IgD-negative memory B cell (primary cell): ENCODE data around the gene ADAMTS9. TPM values are rescaled to one million over a fixed set of nuclear protein-coding genes. Genes with fewer than 3 reads are reported as not detected.

Experiments
- H3K27ac Mint-ChIP-seq, 3 donors: one replicate each; pipeline ENCODE4 v1.8.0; 2020 to 2022; ENCODE audit warnings: mild to moderate bottlenecking in 3 of 3, mixed read lengths in 3 of 3, moderate library complexity in 1 of 3
- H3K27me3 Mint-ChIP-seq: one replicate; pipeline ENCODE4 v1.8.0; 2021; ENCODE audit warnings: mixed read lengths
- H3K36me3 Mint-ChIP-seq: one replicate; pipeline ENCODE4 v1.8.0; 2020; ENCODE audit warnings: mild to moderate bottlenecking, mixed read lengths
- H3K4me1 Mint-ChIP-seq, 3 donors: one replicate each; pipeline ENCODE4 v1.8.0; 2020 to 2022; ENCODE audit warnings: mixed read lengths in 3 of 3, mild to moderate bottlenecking in 1 of 3
- H3K4me3 Mint-ChIP-seq, 4 donors: one replicate each; pipeline ENCODE4 v1.8.0; 2020 to 2022; ENCODE audit warnings: mild to moderate bottlenecking in 4 of 4, mixed read lengths in 4 of 4, moderate library complexity in 3 of 4
- H3K9me3 Mint-ChIP-seq, 3 donors: one replicate each; pipeline ENCODE4 v1.8.0; 2020 to 2021; ENCODE audit warnings: mixed read lengths in 3 of 3, mild to moderate bottlenecking in 1 of 3
- polyA plus RNA-seq: library from polyadenylated mRNA; unstranded; fragments of 300-500 nt; fragmentation: Illumina TruSeq; gene quantifications from one replicate; pipeline ENCODE4 v1.2.3, GENCODE V29; 2021

The ADAMTS9 gene
- polyA plus RNA-seq, 1 donor from 2014 or later, result not detected

DNA sequence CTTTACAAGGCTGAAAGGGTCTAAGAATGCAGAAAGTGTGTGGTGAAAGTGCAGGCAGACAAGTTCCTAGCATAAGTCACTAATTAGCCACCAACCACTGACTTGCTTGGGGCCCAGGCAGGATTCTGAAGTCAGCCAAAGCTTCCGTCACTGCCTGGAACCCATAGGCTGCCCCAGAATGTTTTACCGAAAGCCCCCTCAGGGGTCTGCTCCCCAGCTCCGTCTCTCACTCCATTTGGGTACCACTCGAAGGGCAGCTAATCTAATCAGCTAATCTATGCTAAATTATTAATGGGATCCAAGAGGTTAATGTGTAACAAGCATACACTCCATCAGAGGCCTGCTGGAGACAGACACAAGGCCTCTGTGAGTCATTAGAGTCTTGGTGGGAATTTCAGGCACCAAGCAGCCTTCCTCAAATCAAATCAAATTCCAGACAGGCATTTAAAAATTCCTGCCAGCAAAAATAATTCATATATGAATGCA is 13.2 kb downstream of the ADAMTS9 start:
- Mint-ChIP-seq H3K27ac (no peak overlapping the region), H3K4me1 (no peaks in the 10 kb centered on the region), H3K36me3 (no peaks in the 10 kb centered on the region), H3K4me3 (no peak overlapping the region), H3K9me3 (peaks cover 0 to 4% (median 4%) of the 10 kb centered on the region in 3 donors), H3K27me3 (no peaks in the 10 kb centered on the region)

DNA sequence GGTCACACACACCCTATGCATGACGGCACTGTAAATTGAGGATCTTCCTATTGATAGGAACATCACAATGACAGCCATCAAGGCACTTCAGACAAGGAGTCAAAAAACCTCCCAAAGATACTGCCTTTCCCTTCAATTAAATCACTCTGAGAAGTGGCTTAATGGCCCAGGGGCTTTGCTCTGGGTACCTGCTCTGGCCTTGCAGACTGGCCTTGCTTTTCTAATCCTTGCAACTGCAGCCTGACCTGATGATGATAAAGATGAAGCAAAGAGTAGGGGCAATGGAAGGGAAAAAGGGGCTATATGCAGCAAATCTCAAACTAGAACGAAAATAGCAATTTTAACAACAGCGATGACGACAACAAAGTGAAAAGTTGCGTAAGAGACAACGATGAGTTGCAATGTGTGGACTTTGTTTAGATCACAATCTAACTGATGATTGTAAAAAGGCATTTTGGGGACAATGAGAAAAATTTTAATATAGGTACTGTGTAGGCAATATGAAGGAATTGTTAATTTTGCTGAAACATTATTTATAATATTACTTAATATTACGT is 14.6 kb downstream of the ADAMTS9 start:
- H3K27ac Mint-ChIP-seq, result no peak overlapping the region
- H3K36me3 Mint-ChIP-seq, result no peaks in the 10 kb centered on the region
- H3K4me1 Mint-ChIP-seq, result no peaks in the 10 kb centered on the region
- H3K27me3 Mint-ChIP-seq, result no peaks in the 10 kb centered on the region
- no peak overlapping the region for H3K4me3 Mint-ChIP-seq
- peaks cover 0 to 4% (median 4%) of the 10 kb centered on the region in 3 donors for H3K9me3 Mint-ChIP-seq

DNA sequence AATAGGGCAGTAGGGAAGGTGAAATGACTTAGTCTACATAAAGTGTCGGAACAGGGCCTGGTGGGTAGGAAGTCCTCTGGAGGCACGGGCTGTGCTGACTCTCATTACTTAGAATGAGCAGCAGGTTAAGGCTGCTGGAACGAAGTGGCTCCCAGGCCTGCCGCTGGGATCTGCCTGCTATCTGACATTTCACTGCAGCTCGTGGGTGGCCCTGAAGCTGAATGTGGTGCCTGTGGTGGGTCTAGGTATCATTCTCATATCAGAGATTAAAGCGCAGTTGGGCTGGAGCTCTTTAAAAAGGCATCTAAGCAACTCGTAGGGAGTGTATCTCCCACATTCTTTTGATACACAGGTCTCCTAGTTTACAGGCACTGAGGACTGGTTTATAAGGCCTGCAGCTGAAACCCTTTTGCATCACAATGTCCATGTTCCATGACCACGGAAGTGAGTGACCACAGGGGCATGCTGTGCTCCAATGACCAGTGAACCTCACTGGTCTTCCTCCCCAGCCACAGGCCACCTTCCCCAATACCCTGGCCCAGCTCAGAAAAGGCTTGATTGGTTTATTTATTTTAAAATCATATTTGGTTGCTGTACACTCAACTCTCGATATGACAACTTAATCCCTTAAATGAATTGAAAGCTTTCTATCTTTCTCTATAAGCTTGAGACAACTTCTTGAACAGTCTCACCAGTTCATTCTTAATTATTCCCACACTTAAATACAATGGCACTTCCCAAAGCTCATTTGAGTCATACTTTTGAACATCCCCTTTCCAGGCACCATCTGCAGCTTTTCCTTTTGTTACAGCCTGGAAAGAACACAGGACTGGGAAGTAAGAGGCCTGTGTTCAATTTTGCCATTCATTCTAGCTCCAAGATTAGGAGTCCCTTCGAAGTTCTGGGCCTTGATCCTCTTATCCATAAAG is 19.0 kb downstream of the ADAMTS9 start:
- Mint-ChIP-seq H3K27me3 (no peaks in the 10 kb centered on the region), H3K27ac (no peak overlapping the region), H3K4me3 (no peak overlapping the region), H3K4me1 (no peaks in the 10 kb centered on the region), H3K36me3 (no peaks in the 10 kb centered on the region), H3K9me3 (peaks cover 0 to 4% (median 1%) of the 10 kb centered on the region in 3 donors)

DNA sequence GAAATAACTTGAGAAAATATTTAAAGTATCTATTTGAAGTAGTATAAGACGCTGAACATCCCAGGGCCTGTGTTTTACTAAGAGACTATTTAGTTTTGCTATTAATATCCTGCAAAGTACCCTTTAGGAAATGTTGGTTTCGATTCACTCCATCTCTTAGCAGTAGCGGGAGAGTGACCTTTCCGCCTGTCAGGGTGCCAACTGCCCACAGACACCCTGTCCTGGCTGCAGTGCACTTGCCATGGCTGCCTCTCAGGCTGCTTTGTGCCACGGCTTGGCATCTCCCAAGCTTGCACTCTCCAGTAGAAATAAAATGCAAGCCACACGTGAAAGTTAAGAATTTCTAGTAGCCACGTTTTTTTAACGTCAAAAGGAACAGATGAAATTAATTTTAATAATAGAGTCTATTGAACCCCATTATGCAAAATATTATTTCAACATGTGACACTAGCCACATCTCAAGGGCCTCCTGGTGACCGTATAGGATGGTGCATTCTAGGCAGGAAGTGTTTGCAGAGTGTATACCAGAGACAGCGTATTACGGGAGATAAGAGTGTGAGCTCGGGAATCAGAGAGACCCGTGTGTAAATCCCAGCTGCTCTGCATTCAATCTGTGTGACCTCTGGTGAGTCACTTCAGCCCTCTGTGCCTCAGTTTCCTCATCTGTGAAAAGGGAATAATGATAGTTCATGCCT is 19.8 kb downstream of the ADAMTS9 start:
- H3K36me3 Mint-ChIP-seq, result no peaks in the 10 kb centered on the region
- no peaks in the 10 kb centered on the region for H3K4me1 Mint-ChIP-seq
- no peak overlapping the region for H3K4me3 Mint-ChIP-seq
- H3K27me3 Mint-ChIP-seq, result no peaks in the 10 kb centered on the region
- H3K27ac Mint-ChIP-seq, result no peak overlapping the region
- peaks cover 0 to 4% (median 2%) of the 10 kb centered on the region in 3 donors for H3K9me3 Mint-ChIP-seq

DNA sequence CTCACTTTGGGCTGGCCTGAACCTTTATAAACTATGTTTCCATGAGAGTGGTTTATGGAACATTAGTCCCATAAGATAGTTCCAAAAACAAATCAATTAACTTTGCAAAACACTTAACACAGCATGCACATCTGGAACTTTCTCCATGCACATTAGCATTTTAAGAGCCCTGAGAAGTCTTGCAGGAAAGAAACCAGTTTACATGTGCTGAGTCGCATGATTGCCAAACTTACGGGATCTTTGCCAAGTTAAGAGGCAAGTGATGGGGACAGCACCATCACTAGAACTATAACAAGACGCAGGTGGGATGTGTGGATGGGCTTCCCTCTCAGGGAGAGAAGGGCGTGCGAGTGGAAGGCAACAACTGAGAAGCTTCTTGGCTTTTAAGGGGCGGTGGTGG is 20.7 kb downstream of the ADAMTS9 start:
- no peak overlapping the region for H3K4me3 Mint-ChIP-seq
- no peaks in the 10 kb centered on the region for H3K4me1 Mint-ChIP-seq
- H3K27ac Mint-ChIP-seq, result no peak overlapping the region
- no peaks in the 10 kb centered on the region for H3K27me3 Mint-ChIP-seq
- H3K36me3 Mint-ChIP-seq, result no peaks in the 10 kb centered on the region
- H3K9me3 Mint-ChIP-seq, result peaks cover 2 to 7% (median 2%) of the 10 kb centered on the region in 3 donors

DNA sequence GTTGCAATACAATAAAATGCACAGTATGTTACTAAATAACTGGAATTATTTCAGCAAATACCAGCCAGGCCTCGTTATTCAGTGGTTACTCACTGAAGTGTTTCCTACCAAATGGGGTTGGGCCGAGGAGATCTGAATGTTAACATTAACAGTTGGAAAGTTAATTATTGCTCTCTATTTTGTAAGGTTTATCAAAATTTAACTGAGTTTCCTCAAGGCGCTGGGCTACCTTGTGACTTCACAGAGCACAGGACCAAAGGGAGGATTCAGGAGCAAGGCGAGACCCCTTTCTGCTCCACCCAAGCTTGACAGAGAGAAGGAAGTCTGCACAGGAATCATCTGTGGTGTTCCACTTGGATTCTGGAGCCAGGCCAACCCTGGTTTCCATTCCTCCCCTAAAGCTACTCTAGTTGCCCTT is 21.6 kb downstream of the ADAMTS9 start:
- no peaks in the 10 kb centered on the region for H3K36me3 Mint-ChIP-seq
- no peak overlapping the region for H3K4me3 Mint-ChIP-seq
- H3K27me3 Mint-ChIP-seq, result no peaks in the 10 kb centered on the region
- H3K9me3 Mint-ChIP-seq, result peaks cover 2 to 15% (median 5%) of the 10 kb centered on the region in 3 donors
- no peaks in the 10 kb centered on the region for H3K4me1 Mint-ChIP-seq
- no peak overlapping the region for H3K27ac Mint-ChIP-seq

DNA sequence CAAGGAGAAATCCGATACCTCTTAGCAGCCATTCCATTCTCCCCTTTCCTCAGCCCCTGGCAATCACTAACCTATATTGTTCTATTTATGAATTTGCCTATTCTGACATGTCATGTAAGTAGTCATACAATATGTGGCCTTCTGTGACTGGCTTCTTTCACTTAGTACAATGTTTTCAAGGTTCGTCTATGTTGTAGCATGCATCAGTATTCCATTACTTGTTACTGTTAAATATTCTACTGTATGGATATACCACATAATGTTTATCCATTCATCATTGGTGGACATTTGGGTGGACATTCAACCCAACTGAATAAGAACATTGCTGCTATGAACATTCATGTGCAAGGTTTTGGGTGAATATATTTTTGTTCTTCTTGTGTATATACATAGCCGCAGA is 23.4 kb downstream of the ADAMTS9 start:
- Mint-ChIP-seq H3K36me3 (no peaks in the 10 kb centered on the region), H3K4me1 (no peaks in the 10 kb centered on the region), H3K27ac (no peak overlapping the region), H3K9me3 (peaks cover 2 to 19% (median 4%) of the 10 kb centered on the region in 3 donors), H3K4me3 (no peak overlapping the region), H3K27me3 (no peaks in the 10 kb centered on the region)

DNA sequence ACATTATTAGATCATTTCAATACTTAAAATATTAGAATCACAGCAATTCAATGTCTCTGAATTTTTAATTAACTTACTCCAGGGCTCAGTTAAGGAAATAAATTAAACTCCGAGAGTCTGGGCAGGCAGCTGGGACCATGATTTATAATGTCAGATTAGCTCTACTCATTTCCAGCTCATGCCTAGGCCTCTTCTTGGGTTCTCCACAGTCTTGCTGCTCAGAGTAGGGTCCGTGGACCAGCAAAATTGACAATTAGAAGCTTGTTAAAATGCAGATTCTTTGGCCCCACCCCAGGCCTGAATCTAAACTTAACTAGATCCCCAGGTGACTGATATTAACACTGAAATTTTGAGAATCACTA is 28.2 kb downstream of the ADAMTS9 start:
- H3K27me3 Mint-ChIP-seq, result no peaks in the 10 kb centered on the region
- no peaks in the 10 kb centered on the region for H3K4me1 Mint-ChIP-seq
- no peak overlapping the region for H3K4me3 Mint-ChIP-seq
- H3K27ac Mint-ChIP-seq, result no peak overlapping the region
- H3K9me3 Mint-ChIP-seq, result peaks cover 4 to 19% (median 7%) of the 10 kb centered on the region in 3 donors
- no peaks in the 10 kb centered on the region for H3K36me3 Mint-ChIP-seq

DNA sequence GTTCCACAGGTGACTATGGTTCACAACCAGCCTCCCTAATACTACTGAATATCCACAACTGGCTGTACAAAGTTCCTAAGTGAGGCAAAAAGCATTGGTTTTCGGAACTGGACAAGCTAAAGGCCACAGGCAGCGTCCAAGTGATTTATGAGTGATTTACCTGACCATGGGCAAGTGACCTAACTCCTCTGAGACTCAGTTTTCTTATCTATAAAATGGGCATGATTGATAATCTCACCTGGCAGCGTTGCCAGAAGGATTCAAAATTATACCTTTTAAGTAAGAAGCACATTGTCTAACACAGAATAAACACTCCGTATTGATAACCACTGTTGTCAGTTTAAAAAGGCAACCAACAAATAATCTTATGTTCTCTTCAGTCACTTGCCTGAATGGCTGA is 29.8 kb downstream of the ADAMTS9 start:
- Mint-ChIP-seq H3K4me3 (no peak overlapping the region), H3K36me3 (no peaks in the 10 kb centered on the region), H3K4me1 (no peaks in the 10 kb centered on the region), H3K27ac (no peak overlapping the region), H3K27me3 (no peaks in the 10 kb centered on the region), H3K9me3 (peaks cover 2 to 19% (median 7%) of the 10 kb centered on the region in 3 donors)

DNA sequence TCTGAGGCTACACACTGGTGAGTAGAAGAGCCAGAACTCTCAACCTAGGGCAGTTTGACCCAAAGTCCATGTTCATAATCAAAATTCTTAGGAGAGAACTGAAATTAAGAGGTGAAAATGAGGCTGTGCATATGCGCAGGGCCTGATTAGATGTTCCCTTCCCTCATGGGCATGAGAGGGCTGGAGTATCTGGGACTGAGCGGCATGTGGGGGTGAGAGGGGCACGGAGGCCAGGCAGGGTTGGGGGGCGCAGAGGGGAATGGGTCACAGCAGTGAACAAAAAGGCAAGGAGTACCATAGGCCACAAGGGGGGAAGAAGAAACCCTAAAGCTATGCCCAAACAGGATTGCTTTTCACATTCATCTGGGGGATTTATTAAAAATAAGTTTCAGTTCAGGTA is 31.3 kb downstream of the ADAMTS9 start:
- peaks cover 2 to 7% (median 5%) of the 10 kb centered on the region in 3 donors for H3K9me3 Mint-ChIP-seq

DNA sequence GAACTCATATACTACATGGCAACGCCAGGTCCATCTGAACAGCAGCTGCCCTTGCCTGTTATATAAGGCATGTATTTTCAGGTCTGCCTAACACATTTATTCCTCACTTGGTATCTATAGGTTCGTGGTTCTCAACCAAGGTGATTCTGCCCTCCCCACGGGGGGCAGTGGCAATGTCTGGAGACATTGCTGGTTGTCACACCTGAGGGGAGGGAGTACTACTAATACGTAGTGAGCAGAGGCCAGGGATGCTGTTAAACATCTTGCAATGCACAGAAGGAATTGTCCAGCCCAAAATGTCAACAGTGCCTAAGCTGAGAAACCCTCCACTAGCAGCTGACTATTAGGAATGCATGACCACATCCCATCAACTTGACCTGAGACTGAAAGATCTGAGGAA is 32.6 kb downstream of the ADAMTS9 start:
- H3K27me3 Mint-ChIP-seq, result no peaks in the 10 kb centered on the region
- no peaks in the 10 kb centered on the region for H3K4me1 Mint-ChIP-seq
- no peak overlapping the region for H3K4me3 Mint-ChIP-seq
- H3K27ac Mint-ChIP-seq, result no peak overlapping the region
- H3K9me3 Mint-ChIP-seq, result peaks cover 0 to 5% (median 0%) of the 10 kb centered on the region in 3 donors
- H3K36me3 Mint-ChIP-seq, result no peaks in the 10 kb centered on the region

More for the DNA sequence above, 31.3 kb downstream of the ADAMTS9 start:
- Mint-ChIP-seq H3K27me3 (no peaks in the 10 kb centered on the region), H3K36me3 (no peaks in the 10 kb centered on the region), H3K27ac (no peak overlapping the region), H3K4me1 (no peaks in the 10 kb centered on the region), H3K4me3 (no peak overlapping the region)

DNA sequence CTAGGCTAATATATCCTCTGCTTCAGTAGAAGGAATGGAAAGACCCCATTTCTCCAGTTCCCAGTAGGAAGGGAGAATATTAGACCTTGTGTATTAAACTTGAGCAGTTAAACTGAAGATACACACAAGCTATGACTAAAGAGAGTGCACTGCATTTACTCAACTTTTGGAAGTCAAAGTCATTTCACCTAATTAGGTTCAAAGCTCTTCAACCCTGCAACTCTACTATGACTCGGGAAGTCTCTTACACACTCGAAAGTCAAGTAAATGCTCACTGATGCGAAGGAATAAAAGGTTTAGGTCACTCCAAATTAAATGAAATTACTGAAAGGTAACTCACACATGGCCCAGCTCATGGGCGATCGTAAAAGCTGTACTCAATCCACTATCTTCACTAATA is 33.8 kb downstream of the ADAMTS9 start:
- H3K36me3 Mint-ChIP-seq, result no peaks in the 10 kb centered on the region
- H3K27me3 Mint-ChIP-seq, result no peaks in the 10 kb centered on the region
- no peaks in the 10 kb centered on the region for H3K4me1 Mint-ChIP-seq
- no peak overlapping the region for H3K4me3 Mint-ChIP-seq
- peaks cover 0 to 5% (median 0%) of the 10 kb centered on the region in 3 donors for H3K9me3 Mint-ChIP-seq
- no peak overlapping the region for H3K27ac Mint-ChIP-seq

DNA sequence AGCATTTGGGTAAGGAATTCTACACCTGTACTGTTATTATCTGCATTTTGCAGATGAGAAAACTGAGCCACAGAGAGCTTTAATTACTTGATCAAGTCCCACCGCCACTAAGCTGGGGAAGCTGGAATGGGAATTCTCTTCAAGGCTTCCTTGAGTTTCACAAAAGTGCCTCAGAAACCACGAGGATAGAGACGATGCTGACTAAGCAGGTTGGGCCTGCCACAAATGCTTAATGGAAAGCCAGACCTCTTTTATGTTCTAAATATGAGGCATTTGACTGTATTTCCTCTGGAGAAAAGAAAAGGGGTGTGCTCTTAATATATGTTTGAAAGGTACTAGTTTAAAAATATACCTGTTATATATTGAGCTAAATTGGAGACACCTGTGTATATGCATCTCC is 34.7 kb downstream of the ADAMTS9 start:
- no peaks in the 10 kb centered on the region for H3K4me1 Mint-ChIP-seq
- no peak overlapping the region for H3K27ac Mint-ChIP-seq
- H3K27me3 Mint-ChIP-seq, result no peaks in the 10 kb centered on the region
- no peaks in the 10 kb centered on the region for H3K9me3 Mint-ChIP-seq
- no peaks in the 10 kb centered on the region for H3K36me3 Mint-ChIP-seq
- H3K4me3 Mint-ChIP-seq, result no peak overlapping the region

DNA sequence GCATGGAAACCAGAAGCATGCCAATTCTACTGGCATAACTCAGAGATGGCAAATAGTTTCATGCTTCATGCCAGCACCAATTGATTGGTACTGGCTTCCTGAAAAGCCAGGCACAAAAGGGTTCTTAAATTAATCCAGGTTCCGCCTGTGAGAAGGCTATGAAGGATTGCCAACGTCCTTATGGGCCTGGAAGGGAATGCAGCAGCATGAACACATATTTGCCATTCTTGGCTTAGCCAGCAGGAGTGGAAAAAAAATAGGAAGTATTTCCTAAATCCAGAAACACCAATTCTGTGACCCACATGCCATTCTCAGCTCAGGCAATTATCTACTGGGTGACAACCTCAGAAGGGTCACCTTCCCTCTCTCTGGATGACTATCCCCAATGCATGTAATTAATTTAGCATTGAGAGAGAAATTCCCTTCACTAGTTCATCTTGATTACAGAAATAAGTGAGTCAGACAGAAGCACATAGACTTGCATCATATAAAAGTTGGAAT is 36.0 kb downstream of the ADAMTS9 start:
- H3K27me3 Mint-ChIP-seq, result no peaks in the 10 kb centered on the region
- H3K4me3 Mint-ChIP-seq, result no peak overlapping the region
- no peak overlapping the region for H3K27ac Mint-ChIP-seq
- H3K4me1 Mint-ChIP-seq, result no peaks in the 10 kb centered on the region
- H3K36me3 Mint-ChIP-seq, result no peaks in the 10 kb centered on the region
- no peaks in the 10 kb centered on the region for H3K9me3 Mint-ChIP-seq

DNA sequence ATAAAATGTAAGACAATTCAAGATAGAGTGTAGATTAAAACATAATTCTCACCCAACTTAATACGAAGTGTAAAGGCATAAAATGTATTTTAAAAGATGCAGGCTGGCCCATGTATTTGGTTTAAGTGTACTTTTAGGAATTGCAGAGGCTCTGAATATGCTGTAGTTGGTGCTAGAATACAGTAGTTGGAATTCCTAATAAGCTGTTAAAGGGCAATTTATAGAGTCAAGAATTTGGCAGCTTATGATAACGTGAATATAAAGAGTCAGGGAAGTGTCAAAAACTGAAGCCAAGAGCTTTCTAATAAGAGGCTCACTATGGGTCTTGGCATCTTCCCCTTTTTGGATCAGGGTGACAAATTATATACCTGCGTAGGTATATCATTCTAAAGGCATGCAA is 36.5 kb downstream of the ADAMTS9 start:
- Mint-ChIP-seq H3K27me3 (no peaks in the 10 kb centered on the region), H3K4me3 (no peak overlapping the region), H3K36me3 (no peaks in the 10 kb centered on the region), H3K4me1 (no peaks in the 10 kb centered on the region), H3K27ac (no peak overlapping the region), H3K9me3 (no peaks in the 10 kb centered on the region)
